ENCODE measurements around the gene ESYT3.
A peak's percentile ranks its signal among the peaks of the same experiment; 100 is the strongest.
"Not testable (repeated sequence)": the region's sequence is repeated elsewhere in the genome, so short reads cannot be mapped to it uniquely, and the experiment has no call there.

The ESYT3 gene

GRCh38 chr3:138440121-138440521, 5.7 kb downstream of the ESYT3 start:
- Histone ChIP-seq H3K4me3 (no peak overlapping the region), H3K27ac (no peak overlapping the region)

GRCh38 chr3:138440596-138440995, 6.2 kb downstream of the ESYT3 start:
- H3K27ac ChIP-seq = no peak overlapping the region
- no peak overlapping the region for H3K4me3 ChIP-seq

- H3K4me3 ChIP-seq = no peak overlapping the region
- peak overlapping the region in 1 of 21 experiments; percentile 11 for H3K27ac ChIP-seq
These were observed 6.8 kb downstream of the ESYT3 start for GRCh38 chr3:138441256-138441655.

GRCh38 chr3:138441742-138442141, 7.3 kb downstream of the ESYT3 start:
- no peak overlapping the region for H3K4me3 ChIP-seq
- H3K27ac ChIP-seq = peak overlapping the region in 1 of 21 experiments; percentile 11

GRCh38 chr3:138442433-138442832, 8.0 kb downstream of the ESYT3 start:
- Histone ChIP-seq H3K27ac (no peak overlapping the region), H3K4me3 (no peak overlapping the region)

GRCh38 chr3:138443091-138443490, 8.7 kb downstream of the ESYT3 start:
- H3K27ac ChIP-seq = no peak overlapping the region
- no peak overlapping the region for H3K4me3 ChIP-seq

- Histone ChIP-seq H3K27ac (no peak overlapping the region), H3K4me3 (no peak overlapping the region)
These were observed 9.4 kb downstream of the ESYT3 start for GRCh38 chr3:138443521-138444503.

- Histone ChIP-seq H3K27ac (no peak overlapping the region), H3K4me3 (no peak overlapping the region)
These were observed 10.8 kb downstream of the ESYT3 start for GRCh38 chr3:138445236-138445635.

GRCh38 chr3:138445654-138446053, 11.2 kb downstream of the ESYT3 start:
- no peak overlapping the region for H3K27ac ChIP-seq
- no peak overlapping the region for H3K4me3 ChIP-seq

GRCh38 chr3:138448631-138449030, 14.2 kb downstream of the ESYT3 start:
- no peak overlapping the region for H3K27ac ChIP-seq

GRCh38 chr3:138449490-138449889, 15.1 kb downstream of the ESYT3 start:
- Histone ChIP-seq H3K27ac (no peak overlapping the region), H3K4me3 (no peak overlapping the region)

More at GRCh38 chr3:138448631-138449030, 14.2 kb downstream of the ESYT3 start:
- no peak overlapping the region for H3K4me3 ChIP-seq

GRCh38 chr3:138450181-138450580, 15.8 kb downstream of the ESYT3 start:
- H3K4me3 ChIP-seq = no peak overlapping the region

GRCh38 chr3:138450704-138451424, 16.4 kb downstream of the ESYT3 start:
- no peak overlapping the region for H3K4me3 ChIP-seq

More at GRCh38 chr3:138450181-138450580, 15.8 kb downstream of the ESYT3 start:
- H3K27ac ChIP-seq = no peak overlapping the region

GRCh38 chr3:138451595-138452162, 17.3 kb downstream of the ESYT3 start:
- H3K27ac ChIP-seq = no peak overlapping the region
- H3K4me3 ChIP-seq = no peak overlapping the region

More at GRCh38 chr3:138450704-138451424, 16.4 kb downstream of the ESYT3 start:
- no peak overlapping the region for H3K27ac ChIP-seq

GRCh38 chr3:138452436-138452835, 18.0 kb downstream of the ESYT3 start:
- Histone ChIP-seq H3K4me3 (no peak overlapping the region), H3K27ac (no peak overlapping the region)

- H3K27ac ChIP-seq, H3K4me3 ChIP-seq: not testable (repeated sequence)
These were observed 19.5 kb downstream of the ESYT3 start for GRCh38 chr3:138453940-138454339.

GRCh38 chr3:138455801-138456716, 21.6 kb downstream of the ESYT3 start:
- no peak overlapping the region for H3K4me3 ChIP-seq
- H3K27ac ChIP-seq = no peak overlapping the region

GRCh38 chr3:138456961-138457862, 22.8 kb downstream of the ESYT3 start:
- no peak overlapping the region for H3K27ac ChIP-seq
- no peak overlapping the region for H3K4me3 ChIP-seq
